PC-3 (cell line): ENCODE results near the gene ZNF569. TPM values are rescaled to one million over a fixed set of nuclear protein-coding genes. Genes with fewer than 3 reads are reported as not detected.
"Not testable (repeated sequence)": the region's sequence is repeated elsewhere in the genome, so short reads cannot be mapped to it uniquely, and the experiment has no call there.

ENCODE experiments used
- ATAC-seq: fragments of 200-7000 bp; cut with Tn5 transposase; 2 replicates; pipeline ENCODE4 v1.9.1; 2020; ENCODE audit warnings: mild to moderate bottlenecking, moderate library complexity
- BruUV-seq: library from RNA; stranded (reverse); fragments of 400-500 nt; replicated peaks from 2 replicates; lab custom pipeline; 2021; lab: Mats Ljungman, UMichigan
- CTCF ChIA-PET: fragments of 300-600 bp; sonication (Branson Sonifier 250); formaldehyde crosslinking; loops from one replicate; lab custom pipeline; 2022; ENCODE audit warnings: antibody characterized with exemption; lab: Charles Lee
- POLR2A ChIA-PET: fragments of 300-600 bp; sonication (Branson Sonifier 250); formaldehyde crosslinking; loops from one replicate; lab custom pipeline; 2022; ENCODE audit warnings: antibody characterized with exemption; ENCODE audit not compliant: unreplicated experiment; lab: Charles Lee
- DNase-seq: peaks from one replicate; pipeline ENCODE4 v3.0.0-alpha.2; 2015
- H2AFZ ChIP-seq: fragments of 300-600 bp; sonication (generic); 2 replicates; pipeline ENCODE4 v1.6.0; 2016; ENCODE audit warnings: antibody characterized with exemption, low read length
- H3F3A ChIP-seq: fragments of 300-600 bp; sonication (generic); one replicate; pipeline ENCODE4 v1.6.0; 2017; ENCODE audit warnings: antibody characterized with exemption, low read length, control low read depth, mild to moderate bottlenecking; ENCODE audit not compliant: unreplicated experiment
- H3K27ac ChIP-seq: fragments of 300-600 bp; sonication (generic); 2 replicates; pipeline ENCODE4 v1.5.1; 2016; ENCODE audit warnings: mild to moderate bottlenecking, low read length
- H3K27me3 ChIP-seq: fragments of 300-600 bp; sonication (generic); 2 replicates; pipeline ENCODE4 v1.6.1; 2016; ENCODE audit warnings: low read length, mixed read lengths
- H3K36me3 ChIP-seq: fragments of 300-600 bp; sonication (generic); 2 replicates; pipeline ENCODE4 v1.6.1; 2016; ENCODE audit warnings: low read depth, mixed run types, low read length, mixed read lengths
- H3K4me1 ChIP-seq: fragments of 300-600 bp; sonication (generic); 2 replicates; pipeline ENCODE4 v1.5.1; 2016; ENCODE audit warnings: low read length; ENCODE audit not compliant: insufficient read depth
- H3K4me2 ChIP-seq: fragments of 300-600 bp; sonication (generic); 2 replicates; pipeline ENCODE4 v1.6.0; 2016; ENCODE audit warnings: low read length
- H3K4me3 ChIP-seq: fragments of 300-600 bp; sonication (generic); 2 replicates; pipeline ENCODE4 v1.5.1; 2016; ENCODE audit warnings: mild to moderate bottlenecking, low read length, mixed read lengths
- H3K79me2 ChIP-seq: fragments of 300-600 bp; sonication (generic); 2 replicates; pipeline ENCODE4 v1.6.1; 2017; ENCODE audit warnings: low read length, mixed read lengths
- H3K9ac ChIP-seq: fragments of 300-600 bp; sonication (generic); 2 replicates; pipeline ENCODE4 v1.6.0; 2016; ENCODE audit warnings: mild to moderate bottlenecking, low read length
- H3K9me2 ChIP-seq: fragments of 300-600 bp; sonication (generic); replicated peaks from 2 replicates; pipeline ENCODE4 v1.6.1; 2016; ENCODE audit warnings: mixed run types, low read length, mixed read lengths
- H3K9me3 ChIP-seq: fragments of 300-600 bp; sonication (generic); 2 replicates; pipeline ENCODE4 v1.6.1; 2016; ENCODE audit warnings: low read length, mixed read lengths
- H4K20me1 ChIP-seq: fragments of 300-600 bp; sonication (generic); 2 replicates; pipeline ENCODE4 v1.6.1; 2016; ENCODE audit warnings: low read length, mixed read lengths
- EZH2 ChIP-seq: fragments of 300-600 bp; sonication (generic); IDR thresholded peaks from one replicate; pipeline ENCODE4 v1.6.1; 2017; ENCODE audit warnings: antibody characterized with exemption, mild to moderate bottlenecking, low read length; ENCODE audit not compliant: unreplicated experiment
- EZH2phosphoT487 ChIP-seq: fragments of 300-600 bp; sonication (generic); IDR thresholded peaks from 2 replicates; pipeline ENCODE4 v1.6.1; 2018; ENCODE audit warnings: mild to moderate bottlenecking, antibody characterized with exemption, low read length, borderline replicate concordance
- intact Hi-C: fragments of 100-400 bp; cut with micrococcal nuclease; formaldehyde crosslinking; loops from 2 replicates; pipeline ENCODE4 v1.9.0; 2023
- total RNA-seq: library from RNA; depleted of rRNA; stranded (reverse); fragments of >200 nt; gene quantifications from 2 replicates; pipeline ENCODE4 v1.2.3, GENCODE V29; 2014
- TF ChIP-seq, protein P1 (sequence below): fragments of 300-600 bp; sonication (generic); conservative IDR thresholded peaks from 2 replicates; pipeline ENCODE4 v1.5.1; 2017; ENCODE audit warnings: antibody characterized with exemption, low read depth, mild to moderate bottlenecking, low read length

Gene ZNF569
- total RNA-seq, 1 experiment from 2014 or later: 1.5 TPM

DNA sequence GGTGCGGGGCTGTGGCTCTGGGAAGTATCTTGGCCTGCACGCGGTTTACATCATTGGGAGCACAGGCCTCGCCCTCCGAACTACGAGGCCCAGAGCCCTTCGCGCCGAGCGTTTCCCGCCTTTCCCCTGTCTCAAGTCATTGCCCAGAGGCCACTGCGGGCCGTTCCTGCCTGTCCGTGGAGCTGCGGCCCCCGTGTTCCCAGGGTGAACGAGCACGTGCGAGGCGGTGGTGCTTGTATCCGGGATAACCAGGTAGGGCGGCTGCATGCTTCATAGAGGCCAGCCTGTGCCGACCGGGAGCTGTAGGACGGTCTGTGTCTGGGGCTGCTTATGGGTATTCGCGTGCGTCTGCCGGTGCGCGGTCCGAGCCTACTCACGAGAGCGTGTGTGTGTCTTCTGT, 63.8 kb downstream of the ZNF569 start:
- no peaks in the 10 kb centered on the region for H3K9me3 ChIP-seq
- no peak overlapping the region for H3K4me3 ChIP-seq
- H3K36me3 ChIP-seq: no peaks in the 10 kb centered on the region
- ATAC-seq (no peak), DNase-seq (no peak)
- H3F3A ChIP-seq: no peaks in the 10 kb centered on the region
- H3K9ac ChIP-seq: no peak overlapping the region
- H4K20me1 ChIP-seq: no peaks in the 10 kb centered on the region
- H2AFZ ChIP-seq: no peak overlapping the region
- BruUV-seq: no TSS peak
- intact Hi-C loops: no loop called here
- H3K79me2 ChIP-seq: no peaks in the 10 kb centered on the region
- CTCF ChIA-PET: no interaction called here
- no peaks in the 10 kb centered on the region for H3K27me3 ChIP-seq
- POLR2A ChIA-PET: no interaction called here
- TF ChIP-seq EZH2 (no peak), EZH2phosphoT487 (no peak)
- TF ChIP-seq, protein P1, sequence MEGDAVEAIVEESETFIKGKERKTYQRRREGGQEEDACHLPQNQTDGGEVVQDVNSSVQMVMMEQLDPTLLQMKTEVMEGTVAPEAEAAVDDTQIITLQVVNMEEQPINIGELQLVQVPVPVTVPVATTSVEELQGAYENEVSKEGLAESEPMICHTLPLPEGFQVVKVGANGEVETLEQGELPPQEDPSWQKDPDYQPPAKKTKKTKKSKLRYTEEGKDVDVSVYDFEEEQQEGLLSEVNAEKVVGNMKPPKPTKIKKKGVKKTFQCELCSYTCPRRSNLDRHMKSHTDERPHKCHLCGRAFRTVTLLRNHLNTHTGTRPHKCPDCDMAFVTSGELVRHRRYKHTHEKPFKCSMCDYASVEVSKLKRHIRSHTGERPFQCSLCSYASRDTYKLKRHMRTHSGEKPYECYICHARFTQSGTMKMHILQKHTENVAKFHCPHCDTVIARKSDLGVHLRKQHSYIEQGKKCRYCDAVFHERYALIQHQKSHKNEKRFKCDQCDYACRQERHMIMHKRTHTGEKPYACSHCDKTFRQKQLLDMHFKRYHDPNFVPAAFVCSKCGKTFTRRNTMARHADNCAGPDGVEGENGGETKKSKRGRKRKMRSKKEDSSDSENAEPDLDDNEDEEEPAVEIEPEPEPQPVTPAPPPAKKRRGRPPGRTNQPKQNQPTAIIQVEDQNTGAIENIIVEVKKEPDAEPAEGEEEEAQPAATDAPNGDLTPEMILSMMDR: no peak
- no peak overlapping the region for H3K4me2 ChIP-seq
- no peaks in the 10 kb centered on the region for H3K9me2 ChIP-seq
- H3K27ac ChIP-seq: no peak overlapping the region
- no peaks in the 10 kb centered on the region for H3K4me1 ChIP-seq

DNA sequence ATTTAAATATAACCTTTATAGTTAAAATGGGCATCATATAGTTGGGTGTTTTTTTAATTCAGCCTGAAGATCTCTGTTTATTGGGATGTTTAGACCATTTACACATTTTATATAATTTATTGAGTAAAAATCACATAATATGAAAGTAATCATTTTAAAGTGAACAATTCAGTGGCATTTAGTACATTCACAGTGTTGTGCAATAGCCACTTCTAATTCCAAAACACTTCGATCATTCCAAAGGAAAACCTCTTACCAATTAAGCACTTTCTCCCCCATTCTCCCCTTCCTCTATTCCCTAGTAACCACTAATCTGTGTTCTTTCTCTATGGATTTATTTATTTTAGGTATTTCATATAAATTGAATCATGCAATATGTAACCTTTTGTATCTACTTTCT, 66.2 kb downstream of the ZNF569 start:
- no peak overlapping the region for H3K9ac ChIP-seq
- H3F3A ChIP-seq: no peaks in the 10 kb centered on the region
- ChIA-PET CTCF (no interaction called here), POLR2A (no interaction called here)
- H3K27me3 ChIP-seq: no peaks in the 10 kb centered on the region
- no peak overlapping the region for H3K4me2 ChIP-seq
- H3K9me2 ChIP-seq: no peaks in the 10 kb centered on the region
- DNase-seq (no peak), ATAC-seq (no peak)
- TF ChIP-seq EZH2phosphoT487 (no peak), EZH2 (no peak)
- TF ChIP-seq, protein P1: no peak
- H3K9me3 ChIP-seq: no peaks in the 10 kb centered on the region
- intact Hi-C loops: no loop called here
- no peaks in the 10 kb centered on the region for H3K36me3 ChIP-seq
- H2AFZ ChIP-seq: no peak overlapping the region
- H3K4me3 ChIP-seq: no peak overlapping the region
- no TSS peak for BruUV-seq
- no peaks in the 10 kb centered on the region for H3K79me2 ChIP-seq
- H3K4me1 ChIP-seq: no peaks in the 10 kb centered on the region
- H4K20me1 ChIP-seq: no peaks in the 10 kb centered on the region
- H3K27ac ChIP-seq: no peak overlapping the region

DNA sequence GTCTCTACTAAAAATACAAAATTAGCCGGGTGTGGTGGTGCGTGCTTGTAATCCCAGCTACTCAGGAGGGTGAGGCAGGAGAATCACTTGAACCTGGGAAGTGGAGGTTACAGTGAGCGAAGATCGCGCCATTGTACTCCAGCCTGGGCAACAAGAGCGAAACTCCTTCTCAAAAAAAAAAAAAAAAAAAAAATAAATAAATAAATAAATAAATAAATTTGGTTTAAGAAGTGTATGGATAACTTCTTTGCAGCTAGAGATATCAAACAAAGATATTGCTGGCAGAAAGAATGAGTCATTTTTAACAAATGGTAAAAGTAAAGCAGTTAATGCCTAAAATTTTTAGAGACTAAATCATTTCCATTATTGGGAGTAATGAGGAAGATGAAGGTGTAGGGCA, 75.8 kb downstream of the ZNF569 start:
- H3K27me3 ChIP-seq, H2AFZ ChIP-seq, BruUV-seq, H3K9me2 ChIP-seq, DNase-seq, H3K79me2 ChIP-seq, H3K9ac ChIP-seq, ATAC-seq, H4K20me1 ChIP-seq, CTCF ChIA-PET, intact Hi-C loops, H3K27ac ChIP-seq, H3K4me1 ChIP-seq, POLR2A ChIA-PET, H3K4me3 ChIP-seq, H3F3A ChIP-seq, H3K4me2 ChIP-seq: not testable (repeated sequence)
- Histone ChIP-seq H3K36me3 (peaks cover 31% of the 10 kb centered on the region), H3K9me3 (peaks cover 24% of the 10 kb centered on the region)
